Measurements from ENCODE around the gene MAB21L2.
"Not testable (repeated sequence)": the region's sequence is repeated elsewhere in the genome, so short reads cannot be mapped to it uniquely, and the experiment has no call there.

MAB21L2 gene

DNA sequence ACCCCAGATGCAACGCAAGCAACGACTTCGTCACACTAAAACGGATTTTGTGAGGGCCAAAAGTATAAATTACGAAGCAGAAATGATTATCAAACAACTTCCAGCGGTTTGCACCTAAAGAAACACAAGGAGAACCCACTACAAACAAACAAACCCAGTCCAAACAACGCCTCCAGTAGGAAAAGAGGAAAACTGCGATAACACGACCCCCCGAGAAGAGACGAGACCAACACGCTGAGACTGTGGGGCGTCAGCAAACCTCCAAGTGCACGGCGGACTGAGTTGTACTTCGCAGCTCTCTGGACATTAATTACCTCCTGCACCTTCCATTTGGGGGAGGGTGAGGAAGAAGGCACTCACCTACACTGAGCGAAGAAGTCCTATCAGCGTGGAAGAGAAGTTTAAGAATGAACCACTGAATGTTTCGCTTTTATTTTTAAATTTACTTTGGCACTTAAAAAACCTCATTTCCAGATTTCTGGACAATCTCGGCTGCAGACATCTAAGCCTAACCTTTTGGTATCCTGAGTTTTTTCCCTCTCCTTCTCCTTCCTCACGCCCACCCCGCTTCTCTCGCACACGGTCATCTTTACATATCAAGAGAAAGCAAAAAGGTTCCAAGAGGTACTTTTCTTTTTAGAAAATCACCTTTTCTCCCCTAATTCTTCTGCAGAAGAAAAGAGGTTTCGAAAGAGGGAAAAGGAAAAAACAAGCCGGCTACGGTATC, at the start of gene MAB21L2:
Gene MAB21L2, plus strand, starts transcription at position 6 of the 727 bp plus-strand sequence. CDS start 879 bp downstream, outside the sequence.
- no peak for DNase-seq (ENCODE audit: low spot score)

DNA sequence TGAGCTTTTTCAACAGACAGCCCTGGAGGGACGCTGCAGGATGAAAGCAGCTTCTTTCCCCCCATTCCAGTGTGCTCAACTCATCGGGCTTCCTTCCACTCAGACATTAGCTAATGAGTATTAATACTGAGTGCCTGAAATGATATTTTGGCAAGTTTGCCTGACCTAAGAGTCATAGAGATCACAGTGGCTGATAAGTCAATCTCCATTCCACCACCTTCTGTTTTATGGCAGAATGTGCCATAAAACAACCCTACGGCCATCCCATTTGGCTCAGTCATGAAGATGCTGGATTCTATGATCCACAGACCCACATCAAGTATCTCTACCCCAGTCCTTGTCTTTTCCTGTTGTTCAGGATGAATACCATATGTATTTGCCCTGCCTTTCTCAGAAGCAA, 48.3 kb upstream of the MAB21L2 start:
- DNase-seq (ENCODE audit: low spot score), result no peak

DNA sequence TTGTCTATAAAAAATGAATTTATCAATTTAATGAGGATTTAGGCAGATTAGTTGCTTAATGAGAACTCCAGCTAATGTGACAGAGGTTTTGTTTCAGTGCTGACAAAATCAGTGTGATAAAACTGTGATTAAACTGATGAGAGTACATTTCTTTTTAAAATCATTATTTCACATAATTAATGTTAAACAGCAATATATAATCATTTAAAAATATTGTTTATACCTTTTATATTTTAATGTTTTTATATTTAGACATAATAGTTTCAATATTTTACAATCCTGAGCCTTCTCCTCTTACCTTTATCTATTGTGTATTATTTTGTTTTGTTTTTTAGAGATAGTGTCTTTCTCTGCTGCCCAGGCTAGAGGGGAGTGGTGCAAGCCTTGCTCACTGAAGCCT, 47.1 kb upstream of the MAB21L2 start:
- no peak for DNase-seq (ENCODE audit: low spot score)

DNA sequence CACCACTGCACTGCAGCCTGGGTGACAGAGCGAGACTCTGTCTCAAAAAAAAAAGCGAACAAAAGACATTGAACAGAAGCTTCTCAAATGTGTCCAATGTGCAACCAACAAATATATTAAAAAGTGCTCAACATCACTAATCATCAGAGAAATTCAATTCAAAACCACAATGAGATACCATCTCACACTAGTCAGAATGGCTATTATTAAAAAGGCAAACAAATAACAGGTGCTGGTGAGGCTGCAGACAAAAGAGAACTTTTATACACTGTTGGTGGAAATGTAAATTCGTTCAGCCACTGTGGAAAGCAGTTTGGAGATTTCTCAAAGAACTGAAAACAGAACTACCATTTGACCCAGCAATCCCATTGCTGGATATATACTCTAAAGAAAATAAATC, 44.0 kb upstream of the MAB21L2 start:
- DNase-seq (ENCODE audit: low spot score), result not testable (repeated sequence)

DNA sequence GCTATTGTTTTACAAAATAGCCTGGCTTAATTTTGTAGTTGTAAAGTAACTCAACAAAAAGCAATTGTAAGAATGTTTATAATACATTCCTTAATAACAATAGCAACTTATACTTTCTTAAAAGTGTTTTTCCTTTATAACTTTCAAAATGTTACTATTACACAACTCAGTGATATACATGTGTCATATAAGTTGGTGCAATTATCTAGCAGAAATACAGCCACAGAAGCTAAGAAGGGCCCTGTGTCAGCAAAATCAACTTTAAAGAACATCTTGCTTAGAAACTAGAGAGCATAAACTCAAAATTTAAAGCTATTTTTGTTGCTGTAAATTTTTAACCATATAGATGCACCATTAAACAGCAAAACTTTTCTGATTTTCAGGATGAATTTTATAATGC, 41.4 kb upstream of the MAB21L2 start:
- no peak for DNase-seq (ENCODE audit: low spot score)

DNA sequence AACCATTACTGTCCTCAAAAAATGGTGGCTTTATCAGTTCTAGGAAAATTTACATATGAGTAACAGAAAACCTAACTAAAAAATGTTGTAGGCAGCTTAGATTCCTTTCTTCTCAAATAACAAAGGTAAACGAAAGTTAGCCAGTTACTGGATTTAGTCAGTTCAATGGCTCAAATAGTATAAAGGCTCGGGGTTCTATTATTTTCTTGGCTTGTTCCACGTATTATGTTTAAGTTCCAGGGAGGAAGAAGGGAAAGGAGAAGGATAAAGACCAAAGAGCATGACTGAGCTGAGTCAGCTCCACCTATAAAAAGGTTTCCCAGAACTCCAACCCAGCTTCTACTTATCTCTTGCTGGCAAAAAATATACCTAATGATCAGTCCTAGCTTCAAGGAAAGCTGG, 41.0 kb upstream of the MAB21L2 start:
- DNase-seq (ENCODE audit: low spot score), result no peak

DNA sequence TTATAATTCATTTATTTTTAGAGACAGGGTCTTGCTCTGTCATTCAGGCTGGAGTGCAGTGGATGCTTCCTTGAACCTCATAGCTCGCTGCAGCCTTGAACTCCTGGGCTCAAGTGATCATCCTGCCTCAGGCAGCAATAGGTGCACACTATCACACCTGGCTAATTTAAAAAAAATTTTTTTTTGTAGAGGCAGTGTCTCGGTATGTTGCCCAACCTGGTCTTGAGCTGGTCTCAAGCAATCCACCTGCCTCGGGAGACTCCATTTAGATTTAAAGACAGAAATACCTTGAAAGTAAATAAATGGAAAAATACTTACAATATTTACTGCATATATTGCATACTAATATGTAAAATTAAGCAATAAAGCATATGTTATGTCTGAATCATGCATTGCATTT, 40.3 kb upstream of the MAB21L2 start:
- no peak for DNase-seq (ENCODE audit: low spot score)

DNA sequence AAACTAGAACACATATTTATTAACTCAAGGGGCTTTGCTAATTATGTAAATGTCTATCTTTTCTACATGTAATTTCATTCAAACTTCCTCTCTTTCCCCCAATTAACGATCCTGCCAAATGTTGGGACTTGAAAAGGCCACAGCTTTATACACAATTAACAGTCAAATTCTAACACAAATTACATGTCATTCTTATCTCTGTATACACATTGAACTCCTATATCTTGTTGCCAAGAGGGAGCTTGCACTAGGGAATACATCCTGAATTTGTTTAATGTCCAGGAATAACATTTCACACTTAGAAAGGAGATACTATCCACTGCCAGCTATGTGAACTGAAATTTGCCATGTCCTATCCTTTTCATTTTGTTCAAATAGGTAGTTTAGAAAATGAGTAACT, 38.9 kb upstream of the MAB21L2 start:
- no peak for DNase-seq (ENCODE audit: low spot score)

DNA sequence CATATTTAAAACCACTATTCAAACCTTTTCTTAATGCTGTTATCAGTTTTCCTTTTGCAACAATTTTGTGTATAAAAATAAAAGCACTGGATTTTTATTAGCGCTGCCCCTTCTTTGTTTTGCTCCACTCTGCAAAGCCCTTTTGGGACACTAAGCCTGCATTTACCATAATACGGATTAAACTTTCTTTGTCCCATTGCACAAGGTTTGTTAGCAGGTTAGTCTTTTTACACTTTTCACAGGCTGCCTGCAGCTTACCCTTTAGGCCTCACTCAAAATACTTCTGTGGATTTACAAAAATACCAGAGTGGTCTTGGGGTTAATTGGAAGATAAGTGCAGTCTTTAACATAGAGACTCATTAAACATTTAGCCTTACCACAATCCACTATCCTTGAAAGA, 35.7 kb upstream of the MAB21L2 start:
- DNase-seq (ENCODE audit: low spot score), result no peak

DNA sequence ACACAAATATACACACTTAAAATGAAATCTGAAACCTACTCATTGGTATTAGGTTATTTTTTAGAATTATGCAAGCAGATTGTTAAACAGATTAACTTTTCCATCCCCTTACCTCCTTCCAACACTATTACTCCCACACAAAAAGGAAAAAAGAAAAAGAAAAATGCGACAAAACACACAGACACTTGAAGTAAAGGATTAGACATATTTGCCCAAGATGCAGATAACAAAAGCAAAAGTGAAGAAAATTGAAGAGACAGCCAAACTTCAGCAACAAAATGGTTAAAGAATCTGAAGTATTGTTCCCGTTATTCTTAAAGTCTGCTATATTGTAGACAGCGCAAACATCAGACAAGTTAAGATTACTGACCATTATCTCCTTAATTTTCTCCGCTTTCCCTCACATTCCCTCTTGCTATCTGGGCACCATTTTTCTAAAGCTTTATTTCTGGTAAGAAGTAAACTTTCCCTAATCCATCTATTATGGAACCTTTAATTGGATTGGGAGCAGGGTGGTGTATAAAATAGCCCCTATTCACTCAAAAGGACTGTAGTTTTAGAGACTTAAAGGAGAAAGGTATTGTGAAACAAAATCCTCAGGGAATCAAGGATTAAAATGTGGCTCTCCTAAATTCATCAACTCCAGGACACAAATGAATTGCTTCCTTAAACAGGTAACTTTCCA, 34.7 kb upstream of the MAB21L2 start:
- DNase-seq (ENCODE audit: low spot score), result no peak

DNA sequence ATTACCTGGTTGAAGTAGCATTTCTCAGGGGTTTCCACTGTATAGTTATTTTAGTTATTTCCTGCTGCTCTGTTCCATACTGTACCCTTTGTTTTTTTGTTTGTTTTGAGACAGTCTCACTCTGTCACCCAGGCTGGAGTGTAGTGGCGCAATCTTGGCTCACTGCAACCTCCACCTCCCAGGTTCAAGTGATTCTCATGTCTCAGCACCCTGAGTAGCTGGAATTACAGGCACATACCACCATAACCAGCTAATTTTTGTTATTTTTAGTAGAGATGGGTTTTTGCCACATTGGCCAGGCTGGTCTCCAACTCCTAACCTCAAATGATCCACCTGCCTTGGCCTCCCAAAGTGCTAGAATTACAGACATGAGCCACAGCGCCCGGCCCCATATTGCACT, 24.1 kb upstream of the MAB21L2 start:
- DNase-seq (ENCODE audit: low spot score), result not testable (repeated sequence)

DNA sequence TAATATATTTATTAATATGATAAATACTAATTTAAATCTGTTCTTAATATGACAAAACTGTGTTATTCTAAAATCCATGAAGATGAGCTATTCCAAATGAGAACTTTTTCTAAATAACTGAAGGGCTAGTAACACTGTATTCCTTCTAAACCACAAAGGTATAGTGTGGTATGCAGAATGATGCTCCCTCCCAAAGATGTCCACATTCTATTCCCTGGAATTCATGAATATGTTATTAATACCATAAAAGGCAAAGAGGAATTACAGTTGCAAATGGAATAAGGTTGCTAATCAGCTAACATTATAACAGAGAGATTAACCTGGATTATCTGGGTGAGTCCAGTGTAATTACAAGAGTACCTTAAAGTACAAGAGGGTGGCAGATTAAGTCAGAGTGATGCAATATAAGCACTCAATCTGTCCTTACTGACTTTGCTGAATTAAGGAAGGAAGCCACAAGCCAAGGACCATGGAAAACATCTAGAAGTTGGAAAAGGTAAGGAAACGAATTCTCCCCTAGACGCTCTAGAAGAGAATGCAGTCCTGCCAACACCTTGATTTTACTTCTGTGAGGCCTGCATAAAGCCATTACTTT, 20.7 kb upstream of the MAB21L2 start:
- DNase-seq (ENCODE audit: low spot score), result no peak

DNA sequence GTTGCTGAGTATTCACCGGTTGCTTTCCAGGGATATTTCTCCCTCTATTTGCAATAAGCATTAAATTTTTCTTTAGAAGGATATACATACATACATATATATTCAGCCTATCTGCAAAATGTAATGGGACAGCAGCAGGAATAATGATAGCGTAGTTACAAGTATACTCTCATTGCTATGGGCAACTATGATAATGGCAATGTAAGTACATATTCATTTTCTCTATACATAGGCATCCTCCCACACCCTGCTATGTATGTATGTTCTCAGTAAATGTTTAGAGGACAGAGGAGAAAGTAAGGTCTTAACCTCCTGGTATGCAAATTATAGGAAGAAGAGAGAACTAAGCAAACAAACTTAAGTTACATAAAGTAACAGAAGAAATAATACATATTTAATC, 19.7 kb upstream of the MAB21L2 start:
- DNase-seq (ENCODE audit: low spot score), result no peak

DNA sequence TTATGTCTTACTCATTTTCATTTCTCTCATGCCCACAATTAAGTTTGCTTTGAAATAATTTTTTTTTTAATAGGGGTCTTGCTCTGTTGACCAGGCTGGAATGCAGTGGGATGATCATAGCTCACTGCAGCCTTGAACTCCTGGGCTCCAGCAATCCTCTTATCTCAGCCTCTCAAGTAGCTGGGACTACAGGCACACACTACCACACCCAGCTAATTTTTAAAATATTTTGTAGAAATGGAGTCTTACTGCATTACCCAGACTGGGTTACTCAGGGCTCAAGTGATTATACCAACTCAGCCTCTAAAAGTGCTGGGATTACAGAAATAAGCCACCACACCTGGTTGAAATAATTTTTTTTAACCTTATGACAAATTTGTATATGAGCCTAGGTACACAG, 19.2 kb upstream of the MAB21L2 start:
- DNase-seq (ENCODE audit: low spot score), result no peak

DNA sequence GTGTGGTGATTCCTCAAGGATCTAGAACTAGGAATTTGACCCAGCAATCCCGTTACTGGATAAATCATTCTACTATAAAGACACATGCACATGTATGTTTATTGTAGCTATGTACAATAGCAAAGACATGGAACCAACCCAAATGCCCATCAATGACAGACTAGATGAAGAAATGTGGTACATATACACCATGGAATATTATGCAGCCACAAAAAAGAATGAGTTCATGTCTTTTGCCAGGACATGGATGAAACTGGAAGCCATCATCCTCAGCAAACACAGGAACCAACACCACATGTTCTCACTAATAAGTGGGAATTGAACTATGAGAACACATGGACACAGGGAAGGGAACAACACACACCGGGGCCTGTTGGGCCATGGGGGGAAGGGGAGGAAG, 17.0 kb upstream of the MAB21L2 start:
- not testable (repeated sequence) for DNase-seq (ENCODE audit: low spot score)

DNA sequence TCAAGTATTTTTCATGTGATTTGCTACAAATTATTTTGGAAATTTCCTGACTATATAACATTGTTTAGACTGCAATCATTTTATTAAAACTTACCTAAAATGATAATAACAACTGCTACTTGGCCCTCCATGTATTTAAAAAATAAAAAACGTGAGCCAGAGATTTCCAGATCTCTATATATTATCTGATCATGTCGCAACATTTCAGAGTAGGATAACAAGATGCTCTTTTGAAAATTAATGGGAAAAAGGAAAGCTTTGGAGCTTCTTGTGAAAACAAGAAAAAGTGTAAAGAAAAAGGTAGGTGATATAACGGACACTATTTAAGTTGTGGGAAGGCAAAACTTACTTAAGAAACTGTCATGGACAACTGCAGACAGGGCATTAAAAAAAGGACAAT, 14.9 kb upstream of the MAB21L2 start:
- DNase-seq (ENCODE audit: low spot score), result no peak

DNA sequence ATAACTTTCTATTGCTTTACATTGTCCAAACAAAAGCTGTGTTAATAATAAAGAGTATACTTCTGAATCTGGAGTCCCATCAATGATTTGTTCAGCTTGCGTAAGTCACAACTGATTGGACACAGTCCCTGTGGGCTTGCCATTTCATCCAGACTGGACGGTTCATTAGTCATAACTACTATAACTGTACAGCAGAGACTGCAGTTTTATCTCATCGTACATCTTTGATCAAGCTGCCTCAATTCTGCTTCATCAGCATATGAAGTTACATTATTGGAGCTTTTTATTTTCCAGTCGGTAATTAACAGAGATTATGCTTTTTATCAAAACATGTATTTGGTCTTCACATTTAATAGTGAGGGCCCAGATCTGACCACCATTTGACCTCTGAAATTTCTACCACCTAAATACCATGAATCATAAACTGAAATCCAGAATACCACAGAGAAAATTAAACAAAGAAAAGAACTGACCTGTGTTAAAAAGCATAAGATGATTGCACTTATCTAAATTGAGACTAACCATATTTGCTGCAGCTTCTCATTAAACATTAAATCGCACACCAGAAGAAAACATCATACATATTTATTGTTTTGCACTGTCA, 12.5 kb upstream of the MAB21L2 start:
- no peak for DNase-seq (ENCODE audit: low spot score)

DNA sequence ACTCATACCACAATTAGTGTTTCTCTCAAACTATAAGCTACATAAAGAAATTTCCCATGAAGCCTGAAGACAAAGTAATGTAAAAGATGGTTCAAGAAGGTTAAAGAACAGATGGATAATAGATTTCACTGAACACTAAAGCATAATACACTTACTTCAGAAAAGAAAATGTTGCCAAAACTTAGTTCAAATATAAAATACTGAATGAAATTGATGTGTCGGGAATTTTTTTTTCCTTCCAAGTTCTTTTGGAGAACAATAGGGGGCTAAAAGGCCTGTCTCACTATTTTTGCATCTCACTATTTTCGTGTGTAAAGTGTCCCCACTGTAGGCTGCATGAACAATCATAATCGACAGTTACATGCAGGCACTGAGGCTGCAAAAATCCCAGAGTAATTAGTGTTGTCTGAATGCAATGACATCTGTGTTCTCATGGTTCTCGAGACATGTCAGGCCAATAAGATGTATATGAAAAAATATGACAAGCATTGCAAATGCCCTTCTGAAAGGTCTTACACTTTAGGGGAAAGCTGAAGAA, 11.9 kb upstream of the MAB21L2 start:
- DNase-seq (ENCODE audit: low spot score), result no peak

DNA sequence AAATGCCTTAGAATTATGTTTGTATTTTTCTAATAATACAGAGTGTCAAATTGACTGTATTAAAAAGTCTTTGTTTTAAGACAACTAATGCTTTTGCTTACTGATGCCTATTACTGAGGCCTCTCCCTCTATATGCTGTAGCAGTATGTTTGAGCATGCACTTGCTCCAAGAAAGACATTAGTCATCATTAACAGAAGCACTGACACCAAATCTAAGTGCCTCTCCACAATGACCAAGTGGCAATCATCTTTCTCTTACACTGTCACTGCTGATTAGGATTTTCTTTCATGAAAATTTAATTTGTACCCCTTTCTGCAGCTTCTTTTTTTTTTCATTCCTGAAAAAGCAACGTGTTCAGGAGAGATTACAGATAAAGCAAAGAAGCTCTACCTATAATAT, 11.1 kb upstream of the MAB21L2 start:
- no peak for DNase-seq (ENCODE audit: low spot score)

DNA sequence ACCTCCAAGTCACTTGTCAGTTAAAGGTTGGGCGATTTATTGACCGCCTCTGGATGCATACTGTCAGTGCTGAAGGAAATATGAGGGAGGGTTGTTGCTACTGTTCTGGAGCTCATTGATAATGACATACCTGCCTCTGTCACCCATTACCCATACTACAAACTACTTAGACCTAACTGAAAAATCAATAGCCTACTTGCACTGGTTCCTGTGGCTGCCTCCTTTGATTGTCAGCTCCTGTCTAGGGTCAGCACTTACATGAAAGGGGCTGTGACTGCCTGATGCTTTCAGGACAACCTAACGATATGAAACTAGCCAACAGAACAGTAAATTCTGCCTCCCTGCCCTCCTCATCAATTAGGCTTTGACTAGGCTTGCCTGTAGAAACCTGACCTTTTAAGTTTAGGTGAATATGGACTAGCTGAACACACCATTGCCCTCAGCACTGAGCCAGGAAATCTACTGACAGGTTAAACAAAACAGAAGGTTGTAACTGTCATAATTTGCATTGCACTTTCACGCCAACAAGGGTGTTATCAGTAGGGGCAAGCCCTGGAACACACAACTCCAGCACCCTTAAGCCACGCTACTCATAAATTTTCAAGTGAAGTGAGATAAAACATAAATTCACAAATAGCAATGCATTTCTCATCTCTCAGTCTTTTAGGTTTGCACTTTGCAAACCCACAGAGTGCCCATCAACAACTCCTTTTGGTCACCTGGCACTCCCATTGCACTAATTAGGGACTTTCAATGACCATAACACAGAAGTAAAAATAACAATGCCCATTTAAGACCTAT, 9.0 kb upstream of the MAB21L2 start:
- DNase-seq (ENCODE audit: low spot score), result no peak

DNA sequence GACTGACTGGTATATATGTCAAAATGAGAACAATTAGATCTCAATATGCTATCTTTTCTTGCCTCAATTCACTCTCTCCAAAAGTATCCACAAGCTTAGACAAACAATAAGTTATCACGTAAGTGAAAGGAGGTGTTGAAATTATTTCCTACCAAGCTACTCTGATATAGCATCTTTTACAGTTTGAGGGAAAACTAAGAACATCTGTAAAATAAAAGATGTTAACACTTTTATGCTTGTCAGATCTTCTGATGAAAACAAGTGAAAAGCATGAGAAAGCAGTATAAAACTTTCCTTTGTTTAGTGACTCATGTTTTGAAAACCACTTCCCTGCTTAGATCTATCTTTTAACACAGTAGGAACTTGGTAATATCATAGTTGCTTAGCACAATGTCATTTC, 8.4 kb upstream of the MAB21L2 start:
- no peak for DNase-seq (ENCODE audit: low spot score)

DNA sequence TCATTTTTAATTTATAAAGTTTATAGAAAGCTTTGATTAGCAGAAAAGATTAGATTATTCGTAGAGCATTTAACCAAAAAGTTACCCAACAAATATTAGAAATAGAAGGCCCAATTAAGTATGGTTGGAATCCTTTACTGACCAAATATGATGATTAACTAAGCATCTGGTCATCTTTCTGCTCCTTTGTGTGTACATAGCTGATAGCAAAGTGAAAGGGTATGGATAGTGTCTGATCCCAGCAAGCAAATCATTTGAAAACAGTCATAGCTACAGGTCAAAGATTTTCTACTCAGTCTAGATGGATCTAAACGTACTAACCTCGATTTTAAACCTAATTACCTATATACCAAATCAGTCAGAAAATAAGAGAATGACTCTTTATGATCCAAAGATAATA, 7.3 kb upstream of the MAB21L2 start:
- no peak for DNase-seq (ENCODE audit: low spot score)
